Esophagus squamous epithelium (tissue), 4 donors: ENCODE measurements around the gene SYNPR.

Experiments used
- CTCF ChIP-seq, 6 experiments: fragments of 450-650 bp in 4 of 6; fragments of 200-600 bp in 2 of 6; sonication (generic) in 2 of 6; IDR thresholded peaks; one replicate each; pipeline ENCODE4 v1.5.1; 2016 to 2019; ENCODE audit warnings: antibody characterized with exemption in 6 of 6, mild to moderate bottlenecking in 4 of 6, moderate library complexity in 4 of 6
- POLR2A ChIP-seq, 4 donors: fragments of 450-650 bp; IDR thresholded peaks; one replicate each; pipeline ENCODE4 v1.6.1; 2017; ENCODE audit warnings: antibody characterized with exemption in 4 of 4, mild to moderate bottlenecking in 4 of 4, moderate library complexity in 3 of 4

- TF ChIP-seq CTCF (IDR thresholded peaks at IDR 0.05) (no peak), POLR2A (IDR thresholded peaks at IDR 0.05) (no peak)
Measured at GRCh38 chr3:63384382-63384781, 106.3 kb downstream of the SYNPR start.
